H9 (cell line): ENCODE results near the gene STK26. TPM values are rescaled to one million over a fixed set of nuclear protein-coding genes. Genes with fewer than 3 reads are reported as not detected.

ENCODE experiments used
- DNase-seq: peaks from one replicate; pipeline ENCODE4 v3.0.0-alpha.2; 2017
- H2AFZ ChIP-seq: one replicate; pipeline ENCODE4 v1.6.1; 2013; ENCODE audit warnings: mild to moderate bottlenecking, low read length, control low read depth, moderate library complexity
- H2AK5ac ChIP-seq: 2 replicates; pipeline ENCODE4 v1.6.1; 2013; ENCODE audit warnings: low read length, control low read depth, mixed read lengths; ENCODE audit not compliant: insufficient read length
- H2BK120ac ChIP-seq: one replicate; pipeline ENCODE4 v1.6.1; 2013; ENCODE audit warnings: low read depth, mild to moderate bottlenecking, low read length, control low read depth, inconsistent platforms; ENCODE audit not compliant: poor library complexity, severe bottlenecking
- H2BK12ac ChIP-seq: 2 replicates; pipeline ENCODE4 v1.6.1; 2013; ENCODE audit warnings: low read length, control low read depth, mixed read lengths, low read depth; ENCODE audit not compliant: insufficient read length
- H2BK15ac ChIP-seq: 2 replicates; pipeline ENCODE4 v1.6.1; 2013; ENCODE audit warnings: low read depth, low read length, control low read depth
- H2BK20ac ChIP-seq: one replicate; pipeline ENCODE4 v1.6.1; 2013; ENCODE audit warnings: low read depth, mild to moderate bottlenecking, low read length, control low read depth, inconsistent platforms; ENCODE audit not compliant: poor library complexity, severe bottlenecking
- H2BK5ac ChIP-seq: 2 replicates; pipeline ENCODE4 v1.6.1; 2013; ENCODE audit warnings: low read length, control low read depth, mixed read lengths; ENCODE audit not compliant: insufficient read length
- H3K14ac ChIP-seq: 2 replicates; pipeline ENCODE4 v1.6.1; 2013; ENCODE audit warnings: low read length, control low read depth; ENCODE audit not compliant: insufficient read depth
- H3K18ac ChIP-seq: 2 replicates; pipeline ENCODE4 v1.6.1; 2013; ENCODE audit warnings: low read depth, mild to moderate bottlenecking, mixed read lengths, low read length, control low read depth; ENCODE audit not compliant: insufficient read length
- H3K23ac ChIP-seq: 2 replicates; pipeline ENCODE4 v1.6.1; 2013; ENCODE audit warnings: low read length, control low read depth, mixed read lengths, low read depth; ENCODE audit not compliant: insufficient read length
- H3K23me2 ChIP-seq: 2 replicates; pipeline ENCODE4 v1.6.1; 2013; ENCODE audit warnings: low read depth, mild to moderate bottlenecking, mixed read lengths, low read length, control low read depth; ENCODE audit not compliant: insufficient read length, poor library complexity, severe bottlenecking
- H3K27ac ChIP-seq: 2 replicates; pipeline ENCODE4 v1.5.1; 2013; ENCODE audit warnings: low read length, control low read depth, mixed read lengths, low read depth; ENCODE audit not compliant: insufficient read length
- H3K27me3 ChIP-seq: 2 replicates; pipeline ENCODE4 v1.6.1; 2013; ENCODE audit warnings: low read length, control low read depth, inconsistent platforms; ENCODE audit not compliant: insufficient read depth
- H3K4ac ChIP-seq: 2 replicates; pipeline ENCODE4 v1.6.1; 2013; ENCODE audit warnings: low read depth, mild to moderate bottlenecking, control low read depth, inconsistent platforms, low read length, moderate library complexity
- H3K4me1 ChIP-seq: 2 replicates; pipeline ENCODE4 v1.6.1; 2013; ENCODE audit warnings: low read length, control low read depth, inconsistent platforms; ENCODE audit not compliant: insufficient read depth
- H3K4me2 ChIP-seq: 2 replicates; pipeline ENCODE4 v1.6.1; 2013; ENCODE audit warnings: low read length, control low read depth, mixed read lengths; ENCODE audit not compliant: insufficient read length, insufficient read depth
- H3K56ac ChIP-seq: 2 replicates; pipeline ENCODE4 v1.6.1; 2013; ENCODE audit warnings: low read depth, mild to moderate bottlenecking, mixed read lengths, low read length, control low read depth; ENCODE audit not compliant: insufficient read length
- H3K79me1 ChIP-seq: 2 replicates; pipeline ENCODE4 v1.6.1; 2013; ENCODE audit warnings: low read depth, mild to moderate bottlenecking, moderate library complexity, low read length, control low read depth, inconsistent platforms; ENCODE audit not compliant: insufficient read depth, poor library complexity, severe bottlenecking
- H3K79me2 ChIP-seq: 2 replicates; pipeline ENCODE4 v1.6.1; 2013; ENCODE audit warnings: low read length, control low read depth, inconsistent platforms; ENCODE audit not compliant: insufficient read depth
- H3K9ac ChIP-seq: 2 replicates; pipeline ENCODE4 v1.6.1; 2013; ENCODE audit warnings: low read length, control low read depth, mixed read lengths; ENCODE audit not compliant: insufficient read length; ENCODE audit errors: extremely low read depth
- H3K9me3 ChIP-seq: one replicate; pipeline ENCODE4 v1.6.1; 2013; ENCODE audit warnings: low read depth, low read length, inconsistent platforms; ENCODE audit not compliant: control insufficient read depth
- H3T11ph ChIP-seq: one replicate; pipeline ENCODE4 v1.6.1; 2013; ENCODE audit warnings: mild to moderate bottlenecking, low read length, control low read depth, inconsistent platforms
- H4K20me1 ChIP-seq: one replicate; pipeline ENCODE4 v1.6.1; 2013; ENCODE audit not compliant: control insufficient read depth, insufficient read length, insufficient read depth
- H4K5ac ChIP-seq: 2 replicates; pipeline ENCODE4 v1.6.1; 2013; ENCODE audit warnings: low read depth, mild to moderate bottlenecking, mixed read lengths, low read length, control low read depth; ENCODE audit not compliant: insufficient read length
- H4K8ac ChIP-seq: replicated peaks from 2 replicates; pipeline ENCODE4 v1.6.1; 2013; ENCODE audit warnings: low read length, control low read depth, mixed read lengths, low read depth; ENCODE audit not compliant: insufficient read length
- H4K91ac ChIP-seq: 2 replicates; pipeline ENCODE4 v1.6.1; 2013; ENCODE audit warnings: low read depth, mild to moderate bottlenecking, moderate library complexity, mixed read lengths, low read length, control low read depth; ENCODE audit not compliant: insufficient read length
- H3K27ac Mint-ChIP-seq, 3 experiments: 2 replicates in 2 of 3; 3 replicates in 1 of 3; pipeline ENCODE4 v1.8.0; 2020 to 2021; ENCODE audit warnings: mixed read lengths in 3 of 3, mild to moderate bottlenecking in 1 of 3, moderate library complexity in 1 of 3
- H3K27me3 Mint-ChIP-seq: 2 replicates; pipeline ENCODE4 v1.8.0; 2021; ENCODE audit warnings: low read depth, mild to moderate bottlenecking, moderate library complexity, mixed read lengths
- H3K36me3 Mint-ChIP-seq, 3 experiments: 2 replicates in 2 of 3; 3 replicates in 1 of 3; pipeline ENCODE4 v1.8.0; 2020 to 2021; ENCODE audit warnings: low read depth in 3 of 3, mixed read lengths in 3 of 3; ENCODE audit not compliant: insufficient read depth in 1 of 3
- H3K4me1 Mint-ChIP-seq, 2 experiments: 2 replicates each; pipeline ENCODE4 v1.8.0; 2020; ENCODE audit warnings: mixed read lengths in 2 of 2
- H3K4me3 Mint-ChIP-seq, 2 experiments: 2 replicates in 1 of 2; 3 replicates in 1 of 2; pipeline ENCODE4 v1.8.0; 2020 to 2021; ENCODE audit warnings: mild to moderate bottlenecking in 2 of 2, mixed read lengths in 2 of 2, moderate library complexity in 1 of 2
- H3K9me3 Mint-ChIP-seq, 2 experiments: 2 replicates in 1 of 2; 3 replicates in 1 of 2; pipeline ENCODE4 v1.8.0; 2020; ENCODE audit warnings: mild to moderate bottlenecking in 2 of 2, mixed read lengths in 2 of 2, moderate library complexity in 1 of 2
- CTCF ChIP-seq: fragments of 200-600 bp; sonication (generic); conservative IDR thresholded peaks from 3 replicates; pipeline ENCODE4 v1.8.0; 2021; ENCODE audit warnings: antibody characterized with exemption, mild to moderate bottlenecking
- WGBS: extraction: QIAGEN DNeasy Blood & Tissue Kit; methylation state at CpG from one replicate; pipeline ENCODE4 v1.1.7; 2013; ENCODE audit warnings: missing lambda C conversion rate, low lambda C conversion rate, mixed read lengths; ENCODE audit not compliant: insufficient read length; ENCODE audit errors: extremely low coverage; 5-methylcytosine and 5-hydroxymethylcytosine counted together
- total RNA-seq: library from RNA; stranded (reverse); gene quantifications from 2 replicates; pipeline ENCODE4 v1.2.1, GENCODE V29; 2021

The STK26 gene
- total RNA-seq, 1 experiment from 2014 or later: 99.2 TPM

GRCh38 chrX:132092439-132093065 is 69.5 kb downstream of the STK26 start:
- Histone ChIP-seq H3K23me2 (no peaks in the 10 kb centered on the region), H3K14ac (no peak overlapping the region), H3K56ac (no peak overlapping the region), H3K4me2 (no peak overlapping the region), H2AK5ac (no peak overlapping the region), H3K4me1 (no peaks in the 10 kb centered on the region), H3K79me2 (no peaks in the 10 kb centered on the region), H3K79me1 (no peaks in the 10 kb centered on the region), H3K4ac (no peak overlapping the region), H2BK5ac (no peak overlapping the region), H2BK12ac (no peak overlapping the region), H4K20me1 (no peaks in the 10 kb centered on the region), H4K91ac (no peak overlapping the region), H3K27ac (no peak overlapping the region), H3K9ac (no peak overlapping the region), H3T11ph (no peak overlapping the region), H4K8ac (no peak overlapping the region), H2BK120ac (no peak overlapping the region), H3K27me3 (no peaks in the 10 kb centered on the region), H3K23ac (no peak overlapping the region), H3K9me3 (no peaks in the 10 kb centered on the region), H4K5ac (no peak overlapping the region), H2AFZ (no peak overlapping the region), H2BK20ac (no peak overlapping the region), H3K18ac (no peak overlapping the region), H2BK15ac (no peak overlapping the region)
- Mint-ChIP-seq H3K36me3 (no peaks in the 10 kb centered on the region), H3K4me3 (no peak overlapping the region), H3K27ac (no peak overlapping the region), H3K27me3 (peaks cover 6% of the 10 kb centered on the region), H3K4me1 (peaks cover 0 to 7% of the 10 kb centered on the region in 2 experiments; a peak in 2 of 4 replicates), H3K9me3 (no peaks in the 10 kb centered on the region)
- peak; percentile 66 for DNase-seq
- no CpG with 5 or more reads among the region's 7 CpGs for WGBS
- peak; percentile 95 for TF ChIP-seq CTCF
